Hematopoietic multipotent progenitor cell treated with erythropoietin and hydrocortisone succinate and interleukin-3 and kit ligand, for 15 days (in vitro differentiated cells): ENCODE data around the gene SLITRK4.

Experiments
- DNase-seq: peaks from one replicate; pipeline ENCODE4 v3.0.0-alpha.2; 2015; ENCODE audit warnings: low spot score

SLITRK4 gene, protein sequence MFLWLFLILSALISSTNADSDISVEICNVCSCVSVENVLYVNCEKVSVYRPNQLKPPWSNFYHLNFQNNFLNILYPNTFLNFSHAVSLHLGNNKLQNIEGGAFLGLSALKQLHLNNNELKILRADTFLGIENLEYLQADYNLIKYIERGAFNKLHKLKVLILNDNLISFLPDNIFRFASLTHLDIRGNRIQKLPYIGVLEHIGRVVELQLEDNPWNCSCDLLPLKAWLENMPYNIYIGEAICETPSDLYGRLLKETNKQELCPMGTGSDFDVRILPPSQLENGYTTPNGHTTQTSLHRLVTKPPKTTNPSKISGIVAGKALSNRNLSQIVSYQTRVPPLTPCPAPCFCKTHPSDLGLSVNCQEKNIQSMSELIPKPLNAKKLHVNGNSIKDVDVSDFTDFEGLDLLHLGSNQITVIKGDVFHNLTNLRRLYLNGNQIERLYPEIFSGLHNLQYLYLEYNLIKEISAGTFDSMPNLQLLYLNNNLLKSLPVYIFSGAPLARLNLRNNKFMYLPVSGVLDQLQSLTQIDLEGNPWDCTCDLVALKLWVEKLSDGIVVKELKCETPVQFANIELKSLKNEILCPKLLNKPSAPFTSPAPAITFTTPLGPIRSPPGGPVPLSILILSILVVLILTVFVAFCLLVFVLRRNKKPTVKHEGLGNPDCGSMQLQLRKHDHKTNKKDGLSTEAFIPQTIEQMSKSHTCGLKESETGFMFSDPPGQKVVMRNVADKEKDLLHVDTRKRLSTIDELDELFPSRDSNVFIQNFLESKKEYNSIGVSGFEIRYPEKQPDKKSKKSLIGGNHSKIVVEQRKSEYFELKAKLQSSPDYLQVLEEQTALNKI

GRCh38 chrX:143635915-143636314 lies at the start of gene SLITRK4:
Gene SLITRK4 (minus strand): TSS chrX:143636101. CDS start chrX:143631108, 4,993 bp downstream.
- no peak for DNase-seq

GRCh38 chrX:143683486-143683885 lies 47.6 kb upstream of the SLITRK4 start:
- DNase-seq = no peak

- DNase-seq = no peak
These were observed 39.0 kb upstream of the SLITRK4 start for GRCh38 chrX:143674926-143675325.

DNA sequence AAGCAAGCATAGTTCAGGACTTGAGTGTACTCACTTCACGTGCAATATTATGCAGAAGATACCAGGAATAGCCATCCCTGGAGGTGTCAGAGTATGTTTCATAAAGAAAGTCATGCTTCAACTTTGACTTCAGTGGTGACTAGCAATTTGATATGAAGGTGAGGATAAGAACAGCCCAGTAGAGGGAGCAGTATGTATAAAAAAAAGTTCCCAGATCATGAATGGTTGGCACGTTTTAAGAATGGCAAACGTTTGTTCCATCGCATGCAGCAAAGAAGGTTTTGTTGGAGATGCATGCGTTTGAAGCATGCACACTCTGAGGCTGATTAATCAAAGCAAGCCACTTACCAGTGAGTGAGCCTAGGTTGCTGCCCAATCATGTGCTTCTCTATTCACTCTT lies 33.5 kb upstream of the SLITRK4 start:
- DNase-seq = no peak

DNA sequence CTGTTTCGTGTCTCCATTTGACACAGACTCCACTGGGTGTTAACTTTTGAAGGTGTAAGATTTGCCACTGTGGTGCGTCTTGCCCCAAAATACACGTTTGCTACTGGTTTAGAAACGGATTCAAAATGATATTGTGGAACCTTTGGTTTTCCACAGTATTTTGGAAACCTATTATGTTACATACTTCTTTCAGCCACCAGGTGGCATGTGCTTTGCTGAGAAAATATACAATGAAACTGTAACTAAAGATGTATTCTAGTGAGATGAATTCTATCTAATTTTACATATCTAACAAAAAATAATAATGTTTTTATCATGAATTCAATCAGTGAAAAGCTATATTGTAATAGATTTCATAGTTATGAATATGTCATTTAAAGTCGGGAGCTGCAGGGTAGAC lies 28.4 kb upstream of the SLITRK4 start:
- DNase-seq = no peak

GRCh38 chrX:143663755-143664154 lies 27.9 kb upstream of the SLITRK4 start:
- DNase-seq = no peak

DNA sequence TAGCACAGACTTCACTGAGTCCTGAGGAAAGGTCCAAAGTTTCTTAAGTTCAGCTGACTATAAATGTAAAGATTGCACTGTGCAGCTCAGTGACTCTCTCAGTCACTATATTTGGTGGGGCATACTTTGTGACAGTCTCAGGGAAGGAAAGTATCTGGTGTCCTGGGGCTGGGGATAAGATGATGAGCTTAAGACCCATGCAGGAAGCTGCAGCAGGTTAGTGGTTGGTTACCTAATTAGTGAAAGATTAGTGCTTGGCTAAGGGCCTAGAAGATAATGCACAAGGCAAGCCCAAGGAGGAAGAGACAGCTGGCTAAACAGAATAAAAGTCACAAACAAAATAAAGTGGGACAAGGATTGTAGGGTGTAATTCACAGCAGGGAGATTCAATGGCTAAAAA lies 25.4 kb upstream of the SLITRK4 start:
- DNase-seq = no peak

DNA sequence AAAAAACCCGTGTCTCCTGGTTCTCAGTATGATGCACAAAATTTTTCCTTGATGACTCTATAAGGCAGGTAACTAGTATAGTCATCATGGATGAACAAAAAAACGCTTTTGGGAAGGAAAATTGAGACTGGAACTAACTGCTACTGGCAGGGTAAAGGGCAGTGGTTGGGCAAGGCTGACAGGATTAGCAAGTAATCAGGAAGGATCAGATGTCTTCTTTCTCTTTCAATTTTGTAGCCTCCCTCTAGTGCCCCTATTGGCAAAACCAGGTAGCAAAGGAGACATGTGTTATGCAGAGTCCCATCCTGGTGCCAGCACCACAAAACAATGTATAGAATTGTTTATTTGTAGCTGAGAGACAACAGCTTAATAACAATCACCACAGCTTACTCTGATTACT lies 12.8 kb upstream of the SLITRK4 start:
- no peak for DNase-seq

- no peak for DNase-seq
These were observed 6.5 kb upstream of the SLITRK4 start for GRCh38 chrX:143642426-143642825.

DNA sequence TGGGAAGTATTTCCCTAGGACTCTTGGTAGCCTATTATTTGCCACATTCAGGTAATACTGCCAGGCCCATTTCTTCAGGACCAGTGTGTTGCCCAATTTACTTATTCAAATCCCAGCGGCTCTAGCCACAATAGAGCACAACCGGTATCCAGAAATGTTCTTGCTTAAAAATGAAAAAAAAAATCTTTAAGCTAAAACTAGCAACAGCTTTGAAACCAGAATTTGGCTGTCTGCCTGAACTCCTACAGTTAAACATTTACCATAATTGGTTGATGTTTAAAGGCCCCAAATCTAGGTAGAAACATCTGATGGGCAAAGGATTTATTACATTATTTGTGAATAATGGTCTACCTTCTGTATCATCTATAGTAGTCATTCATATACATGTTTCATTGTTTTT lies 930 bp upstream of the SLITRK4 start:
- DNase-seq = no peak

DNA sequence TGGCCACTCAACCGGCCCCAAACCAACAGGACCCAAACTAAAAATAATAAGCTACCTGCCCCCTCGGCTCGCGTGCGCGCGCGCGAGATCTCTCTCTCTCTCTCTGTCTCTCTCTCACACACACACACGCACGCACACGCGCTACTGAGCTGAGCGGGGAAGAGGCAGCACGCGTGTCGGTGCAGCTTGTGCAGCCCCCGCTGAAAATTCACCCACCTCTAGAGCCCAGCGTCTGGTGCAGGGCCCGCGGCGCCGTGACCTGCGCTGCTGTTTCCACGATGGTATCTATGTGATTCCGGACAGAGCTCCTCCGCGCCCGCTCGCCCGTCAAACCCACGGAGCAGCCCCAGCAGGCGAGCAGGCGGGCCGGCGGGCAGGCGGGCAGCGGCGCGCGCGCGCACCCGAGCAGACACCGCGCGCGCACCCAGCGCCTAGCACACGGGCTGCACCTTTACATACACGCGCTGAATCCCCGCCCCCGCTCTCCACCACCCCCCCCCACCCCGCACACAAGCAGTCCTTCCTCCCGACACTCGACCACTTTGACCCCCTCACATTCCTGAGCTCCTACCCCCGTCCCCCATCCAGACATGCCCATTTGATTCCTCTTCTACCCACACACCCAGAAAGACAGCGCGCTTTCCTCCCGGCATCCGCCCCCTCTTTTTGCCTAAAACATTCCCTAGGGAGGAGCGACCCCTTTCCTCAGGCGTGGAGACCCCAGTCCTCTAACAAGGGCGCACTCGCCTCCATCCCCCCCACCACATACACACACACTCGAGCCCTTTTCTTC lies 1.0 kb downstream of the SLITRK4 start:
- no peak for DNase-seq

- DNase-seq = no peak
These were observed 1.6 kb downstream of the SLITRK4 start for GRCh38 chrX:143634309-143634662.

DNA sequence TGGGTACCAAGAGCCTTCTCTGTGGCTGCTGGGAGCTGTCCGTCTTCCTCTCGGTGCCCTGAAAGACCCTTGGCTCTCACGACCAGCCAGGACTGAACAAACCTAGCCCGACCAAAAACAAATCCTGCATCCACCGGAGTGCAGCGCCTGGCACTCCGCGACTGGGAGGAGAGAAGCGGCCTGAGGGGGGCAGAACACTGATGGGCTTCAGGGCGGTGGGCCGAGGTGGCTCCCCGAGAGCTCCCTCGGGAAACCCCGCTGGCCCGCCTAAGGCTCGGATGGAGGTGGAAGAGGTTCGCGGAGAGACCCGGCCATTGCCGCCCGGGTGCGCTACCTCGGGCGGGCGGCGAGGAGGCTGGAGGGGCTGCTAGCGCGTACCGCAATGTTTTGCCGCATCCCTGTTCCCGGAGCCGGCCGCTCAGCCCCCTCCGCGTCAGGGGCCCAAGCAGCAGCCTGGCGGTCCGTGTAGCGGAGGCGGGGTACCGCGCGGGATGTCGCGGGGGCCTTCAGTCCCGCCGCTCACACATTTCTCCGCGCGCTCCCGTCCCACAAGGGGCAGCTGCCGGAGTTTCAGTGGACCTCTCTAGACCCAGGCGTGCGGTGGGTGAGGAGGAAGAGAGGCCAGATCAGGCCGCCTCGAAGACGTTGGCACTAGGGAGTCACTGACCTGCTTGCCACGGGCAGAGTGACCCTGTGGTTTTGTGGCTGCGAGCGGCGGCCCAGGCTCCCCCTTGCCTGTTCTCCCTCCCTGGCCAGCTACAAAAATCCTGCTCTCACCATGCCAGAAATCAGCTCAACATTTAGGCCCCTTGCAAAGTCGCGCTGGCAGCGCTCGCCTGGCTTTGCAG lies 2.2 kb downstream of the SLITRK4 start:
- no peak for DNase-seq

- DNase-seq = no peak
These were observed 3.1 kb downstream of the SLITRK4 start for GRCh38 chrX:143632625-143633410.

DNA sequence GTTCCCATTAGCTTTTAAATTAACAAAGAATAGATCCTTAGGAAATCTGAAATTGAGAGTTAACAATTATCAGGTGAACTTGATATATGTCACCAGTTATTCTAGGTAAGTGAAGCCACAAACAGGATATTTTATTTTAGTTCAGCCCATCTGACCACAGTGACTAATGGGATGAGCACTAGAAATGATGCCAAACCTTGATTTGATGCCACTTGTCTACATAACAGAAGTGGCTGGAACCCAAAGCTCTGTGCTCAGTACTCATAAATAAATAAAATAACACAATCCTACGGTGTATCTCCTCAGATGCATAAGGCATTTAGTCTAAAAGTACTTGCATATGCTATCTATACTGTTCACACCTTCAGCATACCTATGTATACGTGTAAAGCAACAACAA lies 12.2 kb downstream of the SLITRK4 start:
- DNase-seq = no peak

- DNase-seq = no peak
These were observed 14.6 kb downstream of the SLITRK4 start for GRCh38 chrX:143621276-143621675.

- DNase-seq = no peak
These were observed 20.1 kb downstream of the SLITRK4 start for GRCh38 chrX:143615851-143616250.

- DNase-seq = no peak
These were observed 34.1 kb downstream of the SLITRK4 start for GRCh38 chrX:143601809-143602208.

DNA sequence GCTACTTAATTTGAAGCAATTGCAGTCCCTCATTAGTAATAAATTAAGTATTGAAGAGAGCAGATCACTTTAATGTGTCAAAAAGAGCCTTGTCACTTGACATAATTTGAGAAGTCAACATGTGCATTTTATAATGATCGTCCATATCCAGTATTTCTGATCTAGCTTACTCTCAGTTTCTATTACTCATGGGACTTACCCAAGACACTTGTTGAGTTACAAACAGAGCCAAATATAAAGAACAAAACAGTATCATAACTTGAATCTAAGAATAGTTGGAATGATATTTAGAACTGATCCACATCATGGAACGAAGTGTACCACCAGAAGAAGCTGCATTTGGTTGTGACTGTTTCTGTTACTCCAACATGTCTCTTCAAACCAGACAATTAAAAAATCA lies 54.7 kb downstream of the SLITRK4 start:
- no peak for DNase-seq

DNA sequence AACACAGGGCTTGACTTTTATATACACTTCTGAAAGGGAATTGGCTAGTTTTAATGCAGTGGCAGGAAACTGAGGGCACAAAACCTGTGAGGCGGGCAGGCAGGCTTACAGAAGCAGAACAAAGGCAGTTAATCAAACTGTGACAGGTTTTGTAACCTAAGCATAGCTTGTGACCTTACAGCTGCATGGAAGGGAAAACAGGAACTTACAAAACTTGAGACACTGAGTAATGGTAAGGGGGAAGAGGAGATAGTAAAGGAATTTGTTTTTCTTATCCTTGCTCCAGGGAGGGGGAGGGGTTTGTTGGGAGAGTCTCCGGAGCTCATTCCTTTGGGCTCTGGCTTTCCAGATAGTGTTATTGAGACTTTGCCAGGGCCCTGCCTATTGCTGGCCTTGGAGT lies 55.6 kb downstream of the SLITRK4 start:
- no peak for DNase-seq
